NCI-H1694 (cell line): ENCODE data around the gene CDK5RAP3.
"Not testable (repeated sequence)": the region's sequence is repeated elsewhere in the genome, so short reads cannot be mapped to it uniquely, and the experiment has no call there.

ENCODE experiments used
- DNase-seq: peaks from one replicate; lab custom pipeline; 2025; lab: John Stamatoyannopoulos, UW

CDK5RAP3 gene, protein sequence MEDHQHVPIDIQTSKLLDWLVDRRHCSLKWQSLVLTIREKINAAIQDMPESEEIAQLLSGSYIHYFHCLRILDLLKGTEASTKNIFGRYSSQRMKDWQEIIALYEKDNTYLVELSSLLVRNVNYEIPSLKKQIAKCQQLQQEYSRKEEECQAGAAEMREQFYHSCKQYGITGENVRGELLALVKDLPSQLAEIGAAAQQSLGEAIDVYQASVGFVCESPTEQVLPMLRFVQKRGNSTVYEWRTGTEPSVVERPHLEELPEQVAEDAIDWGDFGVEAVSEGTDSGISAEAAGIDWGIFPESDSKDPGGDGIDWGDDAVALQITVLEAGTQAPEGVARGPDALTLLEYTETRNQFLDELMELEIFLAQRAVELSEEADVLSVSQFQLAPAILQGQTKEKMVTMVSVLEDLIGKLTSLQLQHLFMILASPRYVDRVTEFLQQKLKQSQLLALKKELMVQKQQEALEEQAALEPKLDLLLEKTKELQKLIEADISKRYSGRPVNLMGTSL

DNA sequence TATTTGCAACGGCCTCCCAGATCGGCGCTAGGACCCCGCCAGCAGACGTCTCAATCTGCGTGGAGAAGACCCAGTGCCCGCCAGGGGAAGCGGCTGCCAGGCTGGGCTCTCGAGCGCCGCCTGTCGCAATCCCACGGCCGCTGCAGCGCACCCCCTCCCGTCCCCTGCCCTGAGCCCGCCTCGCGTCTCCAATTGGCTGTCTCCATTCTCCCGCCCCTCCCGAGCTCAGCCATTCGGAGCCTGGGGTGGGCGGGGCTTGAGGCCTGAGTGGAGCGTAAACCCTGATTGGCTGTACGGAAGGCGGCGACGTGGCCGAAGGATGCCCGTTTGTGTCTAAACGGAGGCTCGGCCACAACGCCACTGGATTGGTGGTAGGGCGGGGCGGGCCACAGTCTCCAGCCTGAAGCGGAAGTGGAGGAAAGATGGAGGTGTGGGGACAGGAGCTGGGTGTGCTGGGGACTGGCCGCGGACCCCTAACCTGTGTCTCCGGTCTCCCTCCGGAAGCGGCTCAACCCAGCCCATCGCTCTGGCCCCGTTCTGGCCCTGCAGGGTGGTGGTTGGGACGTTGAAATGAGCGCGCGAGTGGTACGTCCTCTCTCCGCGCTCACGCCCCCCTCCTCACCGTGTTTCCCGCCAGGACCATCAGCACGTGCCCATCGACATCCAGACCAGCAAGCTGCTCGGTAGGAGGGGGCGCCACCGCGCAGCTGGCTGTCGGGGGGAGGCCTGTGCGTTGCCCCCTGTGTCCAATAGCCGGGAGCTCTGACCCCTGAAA lies at the start of gene CDK5RAP3:
Gene CDK5RAP3, plus strand, starts transcription at position 389 of the 775 bp plus-strand sequence. Its CDS starts 34 bp downstream, at position 423.
- DNase-seq: peak; percentile 96

DNA sequence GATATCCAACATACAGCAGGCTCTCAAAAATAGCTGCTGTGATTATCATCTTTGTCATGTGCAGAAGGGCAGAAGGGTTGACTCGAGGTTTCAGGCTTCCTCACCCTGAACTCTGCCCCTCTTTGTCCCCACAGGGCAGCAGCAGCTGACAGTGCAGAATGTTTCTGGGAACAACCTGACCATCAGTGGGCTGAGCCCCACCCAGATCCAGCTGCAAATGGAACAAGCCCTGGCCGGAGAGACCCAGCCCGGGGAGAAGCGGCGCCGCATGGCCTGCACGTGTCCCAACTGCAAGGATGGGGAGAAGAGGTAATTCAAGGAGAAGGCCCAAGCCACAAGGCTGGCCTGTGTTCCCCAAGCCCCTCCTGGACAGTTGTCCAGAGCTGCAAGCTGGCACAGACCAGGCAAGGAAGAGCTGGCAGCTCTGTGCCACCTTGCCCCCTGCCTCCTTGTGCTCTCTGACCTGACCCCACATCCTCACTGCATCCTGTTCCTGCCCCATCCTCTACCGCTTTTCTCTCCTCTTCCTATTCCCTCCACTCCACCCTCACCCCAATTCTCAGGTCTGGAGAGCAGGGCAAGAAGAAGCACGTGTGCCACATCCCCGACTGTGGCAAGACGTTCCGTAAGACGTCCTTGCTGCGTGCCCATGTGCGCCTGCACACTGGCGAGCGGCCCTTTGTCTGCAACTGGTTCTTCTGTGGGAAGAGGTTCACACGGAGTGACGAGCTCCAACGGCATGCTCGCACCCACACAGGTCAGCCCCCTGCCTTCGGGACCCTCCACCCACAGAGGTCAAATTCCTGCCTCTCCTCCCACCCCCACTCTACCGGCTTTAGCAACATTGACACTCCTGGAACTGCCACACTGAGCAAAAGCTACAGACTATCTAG lies 45.9 kb upstream of the CDK5RAP3 start:
- no peak for DNase-seq

DNA sequence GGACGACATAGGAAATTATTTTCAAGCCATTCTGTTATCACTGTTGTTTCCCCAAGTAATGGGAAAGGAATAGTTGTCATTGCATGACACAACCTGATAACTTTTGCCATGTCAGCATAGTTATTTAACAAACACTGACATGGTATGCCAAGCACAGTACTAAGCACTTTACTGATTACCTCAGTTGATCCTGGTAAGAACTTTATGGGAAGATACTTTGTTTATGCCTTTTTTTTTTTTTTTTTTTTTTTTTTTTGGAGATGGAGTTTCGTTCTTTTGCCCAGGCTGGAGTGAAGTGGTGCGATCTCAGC lies 45.3 kb upstream of the CDK5RAP3 start:
- DNase-seq: no peak

DNA sequence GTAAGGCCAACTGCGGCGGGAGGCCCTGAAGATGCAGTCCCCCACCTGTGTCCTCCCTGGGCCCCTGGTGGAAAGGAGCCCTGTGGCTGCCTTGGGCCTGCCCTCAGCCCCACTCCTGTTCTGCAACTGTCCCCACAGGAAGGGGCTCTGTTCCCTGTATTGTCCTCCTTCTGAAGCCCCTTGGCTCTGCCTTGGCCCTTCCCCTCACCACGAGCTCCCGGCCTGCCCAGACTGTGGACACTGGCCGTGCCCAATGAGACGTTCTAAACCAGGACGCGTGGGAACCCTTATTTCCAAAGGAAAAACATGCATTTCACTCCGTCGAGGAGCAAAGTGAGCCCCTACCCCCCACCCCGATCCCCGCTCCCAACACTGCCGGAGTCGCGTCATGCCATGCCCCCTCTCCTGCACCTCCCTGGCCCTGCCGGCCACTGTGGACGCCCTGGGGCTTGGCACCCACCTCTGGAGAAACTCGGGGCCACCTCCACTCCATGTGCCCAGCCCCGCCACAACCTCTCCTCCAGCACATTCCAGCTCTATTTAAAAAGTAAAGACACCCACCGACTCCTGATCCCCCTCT lies 43.0 kb upstream of the CDK5RAP3 start:
- no peak for DNase-seq

DNA sequence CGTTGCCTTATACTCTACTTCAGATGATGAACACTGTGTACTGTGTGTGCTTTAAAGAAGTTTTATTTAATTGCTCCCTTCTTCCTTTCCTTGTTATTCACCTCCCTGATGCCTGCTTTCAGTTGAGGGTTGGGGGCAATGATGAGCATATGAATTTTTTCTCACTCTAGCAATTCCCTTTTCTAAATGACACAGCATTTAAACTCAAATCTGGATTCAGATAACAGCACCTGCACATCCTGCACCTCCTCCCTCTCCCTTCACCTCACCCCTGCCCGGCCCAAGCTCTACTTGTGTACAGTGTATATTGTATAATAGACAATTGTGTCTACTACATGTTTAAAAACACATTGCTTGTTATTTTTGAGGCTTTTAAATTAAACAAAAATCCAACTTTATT lies 42.5 kb upstream of the CDK5RAP3 start:
- no peak for DNase-seq

DNA sequence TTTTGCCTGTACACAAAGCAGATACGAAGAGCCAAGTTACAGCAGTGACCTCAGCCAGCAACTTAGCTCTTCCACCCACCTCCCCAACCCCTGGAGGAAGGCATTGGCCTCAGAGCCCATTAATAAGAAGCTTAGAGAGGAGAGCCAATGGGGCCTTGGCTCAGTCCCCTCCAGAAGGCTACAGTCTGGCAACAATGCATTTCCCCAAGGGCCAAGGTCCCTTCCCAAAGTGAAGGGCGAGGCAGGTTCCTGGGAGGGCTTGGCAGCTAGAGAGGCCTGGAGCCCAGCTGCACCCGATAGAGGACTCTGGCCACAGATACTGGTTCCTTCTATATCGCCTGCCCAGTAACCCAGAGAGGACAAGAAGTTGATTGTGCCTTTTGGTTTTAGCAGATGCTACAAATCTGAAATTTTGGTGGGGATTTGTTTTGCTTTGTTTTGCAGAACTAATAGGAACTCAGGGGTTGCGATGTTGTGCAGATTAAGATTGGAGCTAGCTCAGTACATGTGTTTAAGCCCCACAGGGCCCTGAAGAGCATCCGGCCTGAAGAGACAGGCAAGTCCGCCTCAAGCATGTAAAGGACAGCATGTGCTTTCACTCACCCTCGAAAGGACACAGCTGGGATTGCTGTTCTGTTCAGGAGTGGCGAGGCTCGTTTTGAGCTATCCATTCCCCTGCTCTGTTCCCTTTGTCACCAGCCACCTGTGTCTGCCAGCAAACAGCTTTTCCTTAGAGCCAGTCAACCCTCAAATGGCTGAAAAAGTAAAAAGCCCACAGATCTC lies 41.5 kb upstream of the CDK5RAP3 start:
- no peak for DNase-seq

DNA sequence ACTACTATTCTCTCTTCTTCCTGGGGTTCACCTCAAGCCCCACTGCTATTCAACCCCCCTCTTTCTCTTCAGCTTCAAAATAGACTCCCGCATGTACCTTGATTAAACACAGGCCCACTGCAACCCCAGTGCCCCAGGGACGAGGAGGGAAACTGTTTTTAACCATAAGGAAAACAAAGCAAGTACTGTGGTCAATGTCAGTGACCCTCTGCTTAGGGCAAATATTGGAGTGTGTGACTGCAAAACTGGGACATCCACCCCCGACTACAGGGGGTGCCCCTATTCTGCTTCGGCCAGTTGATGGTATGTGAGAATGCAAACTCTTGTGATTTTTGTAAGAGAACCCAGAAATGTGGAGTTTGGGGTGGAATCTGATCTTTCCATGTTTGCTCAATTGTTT lies 39.1 kb upstream of the CDK5RAP3 start:
- DNase-seq: no peak

DNA sequence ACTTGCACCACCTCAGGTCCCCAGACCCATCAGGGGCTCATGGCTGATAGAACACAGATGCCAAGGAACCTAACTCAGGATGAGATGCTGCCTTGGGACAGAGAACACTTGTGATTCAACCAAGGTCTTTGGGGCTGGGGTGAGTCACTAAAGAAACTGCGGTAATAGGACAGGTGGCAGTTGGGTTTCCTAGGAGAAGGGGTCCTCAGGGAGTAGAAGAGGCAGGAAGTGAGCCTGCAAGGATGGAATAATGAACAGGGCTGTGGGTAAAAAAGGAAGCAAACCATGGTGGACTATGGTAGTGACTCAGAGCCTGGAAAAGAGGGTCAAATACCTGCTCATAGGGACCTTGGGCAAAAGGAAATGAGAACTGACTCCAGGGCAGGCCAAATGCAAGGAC lies 36.1 kb upstream of the CDK5RAP3 start:
- no peak for DNase-seq

DNA sequence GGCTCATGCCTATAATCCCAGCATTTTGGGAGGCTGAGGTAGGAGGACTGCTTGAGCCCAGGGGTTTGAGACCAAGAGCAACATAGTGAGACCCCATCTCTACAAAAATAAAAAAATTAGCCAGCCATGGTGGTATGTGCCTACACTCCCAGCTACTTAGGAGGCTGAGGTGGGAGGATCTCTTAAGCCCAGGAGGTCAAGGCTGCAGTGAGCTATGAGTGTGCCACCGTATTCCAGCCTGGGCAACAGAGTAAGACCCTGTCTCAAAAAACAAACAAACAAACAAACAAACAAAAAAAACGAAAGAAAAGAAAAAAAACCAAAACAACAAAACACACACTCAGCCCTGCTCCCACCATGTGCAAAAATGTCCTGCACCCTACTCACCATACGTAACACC lies 35.4 kb upstream of the CDK5RAP3 start:
- not testable (repeated sequence) for DNase-seq

DNA sequence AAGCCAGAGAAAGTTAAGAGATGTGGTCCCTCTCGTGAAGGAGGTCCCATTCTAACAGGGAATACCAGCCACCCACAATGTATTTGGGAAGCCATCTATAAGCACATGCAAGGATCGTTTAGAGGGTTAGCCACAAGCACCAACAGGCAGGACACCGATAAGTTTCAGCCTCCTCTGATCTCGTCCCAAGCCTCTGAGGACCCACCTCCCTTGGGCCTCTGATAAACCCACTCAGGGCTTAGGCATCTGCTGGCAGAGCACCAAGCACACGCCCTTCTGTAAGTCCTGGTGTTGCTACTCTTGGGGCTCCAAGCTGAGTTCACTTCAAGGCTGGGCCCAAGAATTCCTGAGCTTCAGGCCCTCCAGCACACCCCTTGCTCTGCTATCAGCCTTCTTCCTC lies 35.0 kb upstream of the CDK5RAP3 start:
- DNase-seq: no peak

DNA sequence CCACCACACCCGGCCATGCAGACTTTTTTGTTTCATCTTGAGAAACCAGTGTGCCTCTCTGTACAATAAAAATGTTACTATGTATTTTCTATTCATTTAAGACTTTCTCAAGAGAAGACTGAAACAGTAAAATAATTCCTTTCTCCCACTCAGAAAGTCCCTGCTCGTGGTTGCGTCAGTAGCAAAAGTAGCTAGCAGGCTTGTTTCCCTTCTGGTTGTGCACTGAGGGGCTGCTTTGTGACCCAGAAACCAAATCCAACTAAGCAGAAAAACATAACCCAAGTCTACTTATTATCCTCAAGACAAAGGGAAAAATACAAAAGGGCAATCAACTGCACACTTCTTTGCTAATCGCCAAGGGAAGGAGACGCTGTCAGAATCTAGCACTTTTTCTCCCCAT lies 33.0 kb upstream of the CDK5RAP3 start:
- no peak for DNase-seq

DNA sequence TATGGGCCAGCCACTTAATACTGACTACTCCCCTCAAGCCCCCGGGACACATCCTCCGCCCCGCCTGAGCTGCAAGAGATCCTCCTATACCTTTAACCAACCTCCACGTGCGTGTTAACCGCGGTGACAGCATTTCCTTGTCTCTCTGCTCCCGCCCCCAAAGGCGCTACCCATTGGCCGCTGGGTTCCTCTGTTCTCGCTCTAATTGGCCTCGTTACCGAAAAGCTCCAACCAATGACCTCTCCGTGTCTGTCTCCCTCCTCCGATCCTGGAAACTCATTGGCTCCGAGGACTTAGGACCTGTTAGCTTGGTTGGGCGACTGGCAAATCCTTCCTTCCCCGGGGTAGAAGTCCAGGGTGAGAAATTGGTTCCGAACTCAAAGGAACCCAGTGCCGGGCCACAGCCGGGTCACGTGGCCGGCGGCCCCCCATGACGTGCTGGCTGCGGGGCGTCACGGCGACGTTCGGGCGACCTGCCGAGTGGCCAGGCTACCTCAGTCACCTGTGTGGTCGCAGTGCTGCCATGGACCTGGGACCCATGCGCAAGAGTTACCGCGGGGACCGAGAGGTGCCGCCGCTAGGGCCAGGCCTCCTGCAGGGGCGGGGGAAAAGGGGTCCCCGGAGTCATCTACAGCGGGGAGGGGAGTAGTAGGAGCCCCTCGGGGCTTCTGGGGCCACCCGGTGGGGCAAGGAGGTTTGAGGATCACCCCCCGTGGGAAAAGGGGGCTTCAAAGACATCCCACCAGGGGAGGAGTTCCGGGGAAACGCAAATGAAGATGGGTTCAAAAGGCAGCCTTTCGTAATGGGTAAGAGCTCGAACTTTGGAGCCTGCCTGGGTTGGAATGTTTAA lies 29.4 kb upstream of the CDK5RAP3 start, which contains the start of gene PNPO:
Gene PNPO, plus strand, starts transcription at position 326 of the 850 bp plus-strand sequence. Its CDS starts 105 bp downstream, at position 431.
- peak; percentile 98 for DNase-seq

DNA sequence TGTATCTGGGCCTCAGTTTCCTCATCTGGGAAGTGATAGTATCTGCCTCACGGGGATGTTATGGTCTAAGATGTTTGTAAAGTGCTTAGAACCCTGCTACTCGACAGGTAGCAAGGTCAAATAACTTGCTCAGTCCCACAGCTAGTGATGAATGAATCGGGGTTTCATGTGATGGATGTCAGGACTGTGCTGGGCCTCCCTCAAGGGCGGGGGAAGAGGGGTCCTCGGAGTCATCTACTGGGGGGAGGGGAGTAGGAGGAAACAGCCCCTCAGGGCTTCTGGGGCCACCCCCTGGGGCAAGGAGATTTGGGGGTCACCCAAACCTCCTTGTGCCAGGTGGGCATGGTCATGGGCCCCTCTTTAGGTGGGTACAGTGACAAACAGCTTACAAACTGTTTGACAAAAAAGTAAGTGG lies 28.8 kb upstream of the CDK5RAP3 start:
- DNase-seq: no peak

DNA sequence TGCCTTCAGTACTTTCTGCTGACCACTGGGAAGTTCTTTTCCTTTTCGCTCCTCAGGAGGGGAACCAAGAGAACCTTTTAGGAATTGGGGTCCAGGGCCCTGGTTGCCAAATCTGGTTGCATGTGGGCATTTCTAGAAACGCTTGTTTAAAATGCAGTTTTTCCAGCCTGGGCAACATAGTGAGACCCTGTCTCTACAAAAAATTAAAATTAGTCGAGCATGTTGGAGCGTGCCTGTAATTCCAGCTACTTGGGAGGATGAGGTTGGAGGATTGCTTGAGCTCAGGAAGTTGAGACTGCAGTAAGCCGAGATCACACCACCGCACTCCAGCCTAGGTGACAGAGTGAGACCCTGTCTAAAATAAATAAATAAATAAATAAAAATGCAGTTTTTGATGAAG lies 28.3 kb upstream of the CDK5RAP3 start:
- no peak for DNase-seq

DNA sequence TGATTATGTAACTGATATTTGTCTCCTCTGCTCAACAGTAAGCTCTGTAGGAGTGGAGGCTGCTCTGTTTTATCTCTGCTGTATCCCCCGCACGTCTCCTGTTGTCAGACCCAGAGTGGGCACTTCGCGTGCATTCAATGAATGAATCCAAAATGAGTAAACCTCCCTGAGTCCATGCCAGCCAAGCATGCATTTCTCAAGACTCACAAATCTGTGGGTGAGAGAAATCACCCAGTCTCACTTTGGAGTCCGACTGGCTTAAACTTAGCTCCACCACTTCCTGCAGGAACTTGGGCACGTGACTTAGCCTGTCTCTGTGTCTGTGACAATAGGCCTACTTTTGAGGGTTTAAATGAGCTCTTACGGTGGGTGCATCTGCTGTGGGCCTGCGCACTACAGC lies 25.8 kb upstream of the CDK5RAP3 start:
- no peak for DNase-seq

DNA sequence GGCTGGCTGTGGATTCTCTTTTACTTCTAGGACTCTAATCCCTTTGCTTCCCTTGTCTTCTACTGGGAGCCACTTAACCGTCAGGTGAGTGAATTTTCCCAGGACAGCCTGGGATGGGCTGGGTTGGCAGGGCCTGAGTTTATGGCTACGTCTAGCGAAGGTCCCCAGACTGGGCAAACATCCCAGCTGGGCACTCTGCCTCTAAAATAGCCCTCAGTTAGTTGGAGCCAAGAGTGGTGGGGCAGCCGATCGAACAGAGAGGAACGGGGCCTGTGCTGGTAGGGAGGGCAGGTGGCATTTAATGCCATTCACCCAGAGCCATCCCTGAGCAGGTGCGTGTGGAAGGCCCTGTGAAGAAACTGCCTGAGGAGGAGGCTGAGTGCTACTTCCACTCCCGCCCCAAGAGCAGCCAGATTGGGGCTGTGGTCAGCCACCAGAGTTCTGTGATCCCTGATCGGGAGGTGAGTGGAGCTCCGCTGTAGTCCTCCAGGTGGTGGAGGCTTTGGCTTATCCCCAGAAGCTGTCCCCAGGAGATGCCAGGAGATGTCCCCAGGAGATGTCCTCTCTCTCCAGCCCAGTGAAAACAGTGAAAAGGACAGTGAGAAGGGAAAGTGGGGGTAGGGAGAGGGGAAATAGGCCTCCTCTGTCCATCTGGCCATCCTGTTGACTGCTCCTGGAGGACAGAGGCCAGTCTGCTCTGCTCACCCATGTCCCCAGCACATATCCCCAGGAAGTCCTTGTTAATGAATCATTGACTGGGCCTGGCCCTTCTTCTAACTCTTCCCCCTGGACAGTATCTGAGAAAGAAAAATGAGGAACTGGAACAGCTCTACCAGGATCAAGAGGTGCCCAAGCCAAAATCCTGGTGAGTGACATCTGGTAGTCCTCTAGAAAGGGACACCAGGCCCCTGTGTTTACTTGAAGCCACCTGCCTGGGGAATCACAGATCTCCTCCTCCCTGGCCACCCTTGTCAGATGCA lies 25.1 kb upstream of the CDK5RAP3 start:
- no peak for DNase-seq

DNA sequence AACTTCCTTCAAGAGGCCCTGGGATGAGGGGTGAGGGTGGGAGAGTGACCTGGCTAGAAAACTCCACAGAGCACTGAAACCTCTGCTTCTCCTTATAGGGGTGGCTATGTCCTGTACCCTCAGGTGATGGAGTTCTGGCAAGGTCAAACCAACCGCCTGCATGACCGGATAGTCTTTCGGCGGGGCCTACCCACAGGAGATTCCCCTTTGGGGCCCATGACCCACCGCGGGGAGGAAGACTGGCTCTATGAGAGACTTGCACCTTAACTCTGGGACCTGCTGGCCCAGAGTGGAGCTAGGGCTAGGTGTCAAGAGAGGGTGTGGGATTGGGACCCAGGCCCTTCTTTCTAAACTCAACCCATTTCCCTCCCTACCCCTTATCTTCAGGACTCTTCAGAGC lies 24.4 kb upstream of the CDK5RAP3 start:
- no peak for DNase-seq

DNA sequence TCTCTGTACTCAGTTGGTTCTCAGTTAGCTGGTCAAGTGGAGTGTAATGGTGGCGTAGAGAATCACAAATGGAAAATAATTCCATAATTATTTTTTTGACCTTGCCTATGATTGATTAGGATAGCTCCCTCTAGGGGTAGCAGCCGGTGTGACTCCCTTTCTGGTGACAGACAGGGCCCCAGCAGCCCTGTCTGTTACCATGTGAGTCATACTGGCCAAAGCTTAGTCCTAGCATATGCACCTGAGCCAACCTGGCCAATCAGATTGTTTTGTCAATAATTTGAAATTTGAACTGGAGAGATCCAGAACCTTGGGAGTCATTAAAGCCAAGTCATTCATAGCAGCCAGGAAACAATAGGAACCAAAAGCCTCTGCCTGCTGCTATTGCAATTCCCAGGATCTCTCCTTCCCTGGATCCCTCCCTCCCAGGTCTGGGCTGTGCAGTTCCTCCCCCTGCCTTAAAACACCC lies 23.9 kb upstream of the CDK5RAP3 start:
- peak; percentile 64 for DNase-seq
